ENCODE measurements around the gene HS6ST1.

HS6ST1 gene

DNA sequence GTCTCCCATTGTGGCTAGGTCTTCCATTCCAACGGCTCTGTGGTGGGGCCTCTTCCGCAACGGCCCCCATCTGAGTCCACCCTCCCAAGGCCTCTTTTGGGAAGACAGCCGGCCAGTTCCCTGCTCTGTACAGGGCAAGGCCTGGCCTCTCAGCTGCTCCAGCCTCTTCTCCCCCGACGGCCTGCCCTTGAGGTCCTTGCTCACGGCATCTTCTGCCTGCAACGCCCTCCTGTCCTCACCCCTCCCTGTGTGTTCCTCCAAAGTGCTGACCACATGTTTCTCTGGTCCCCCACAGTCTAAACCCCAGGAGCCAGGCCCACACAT lies 16.0 kb downstream of the HS6ST1 start:
- TF ChIP-seq CSDC2 (CRISPR knock-in tag; IDR thresholded peaks at IDR 0.05) (no peak), TOX (CRISPR knock-in tag; IDR thresholded peaks at IDR 0.05; ENCODE audit: borderline replicate concordance) (no peak), CREB5 (CRISPR knock-in tag; IDR thresholded peaks at IDR 0.05; ENCODE audit: low read depth) (no peak), PPARA (CRISPR knock-in tag; IDR thresholded peaks at IDR 0.05; ENCODE audit: borderline replicate concordance) (no peak), ZFP30 (CRISPR knock-in tag; IDR thresholded peaks at IDR 0.05) (no peak), GLIS3 (CRISPR knock-in tag; IDR thresholded peaks at IDR 0.05) (no peak), ZNF8 (CRISPR knock-in tag; IDR thresholded peaks at IDR 0.05) (no peak), POU6F1 (CRISPR knock-in tag; IDR thresholded peaks at IDR 0.05; ENCODE audit: borderline replicate concordance, low read depth) (no peak), ESRRG (CRISPR knock-in tag; IDR thresholded peaks at IDR 0.05) (no peak), OSR1 (CRISPR knock-in tag; IDR thresholded peaks at IDR 0.05) (no peak), CSRNP3 (CRISPR knock-in tag; IDR thresholded peaks at IDR 0.05) (no peak), SNAI2 (CRISPR knock-in tag; IDR thresholded peaks at IDR 0.05) (no peak)
- no peak for ATAC-seq

GRCh38 chr2:128302011-128302743 lies 16.5 kb downstream of the HS6ST1 start:
- ATAC-seq: no peak
- TF ChIP-seq TOX (CRISPR knock-in tag; IDR thresholded peaks at IDR 0.05; ENCODE audit: borderline replicate concordance) (no peak), ZNF70 (CRISPR knock-in tag; IDR thresholded peaks at IDR 0.05) (no peak), ZC3H10 (CRISPR knock-in tag; IDR thresholded peaks at IDR 0.05) (no peak)

GRCh38 chr2:128301501-128301966 lies 17.1 kb downstream of the HS6ST1 start:
- no peak for TF ChIP-seq ISL1 (CRISPR knock-in tag; IDR thresholded peaks at IDR 0.05)
- TF ChIP-seq ZC3H10 (CRISPR knock-in tag; IDR thresholded peaks at IDR 0.05): no peak
- TF ChIP-seq, protein P1, sequence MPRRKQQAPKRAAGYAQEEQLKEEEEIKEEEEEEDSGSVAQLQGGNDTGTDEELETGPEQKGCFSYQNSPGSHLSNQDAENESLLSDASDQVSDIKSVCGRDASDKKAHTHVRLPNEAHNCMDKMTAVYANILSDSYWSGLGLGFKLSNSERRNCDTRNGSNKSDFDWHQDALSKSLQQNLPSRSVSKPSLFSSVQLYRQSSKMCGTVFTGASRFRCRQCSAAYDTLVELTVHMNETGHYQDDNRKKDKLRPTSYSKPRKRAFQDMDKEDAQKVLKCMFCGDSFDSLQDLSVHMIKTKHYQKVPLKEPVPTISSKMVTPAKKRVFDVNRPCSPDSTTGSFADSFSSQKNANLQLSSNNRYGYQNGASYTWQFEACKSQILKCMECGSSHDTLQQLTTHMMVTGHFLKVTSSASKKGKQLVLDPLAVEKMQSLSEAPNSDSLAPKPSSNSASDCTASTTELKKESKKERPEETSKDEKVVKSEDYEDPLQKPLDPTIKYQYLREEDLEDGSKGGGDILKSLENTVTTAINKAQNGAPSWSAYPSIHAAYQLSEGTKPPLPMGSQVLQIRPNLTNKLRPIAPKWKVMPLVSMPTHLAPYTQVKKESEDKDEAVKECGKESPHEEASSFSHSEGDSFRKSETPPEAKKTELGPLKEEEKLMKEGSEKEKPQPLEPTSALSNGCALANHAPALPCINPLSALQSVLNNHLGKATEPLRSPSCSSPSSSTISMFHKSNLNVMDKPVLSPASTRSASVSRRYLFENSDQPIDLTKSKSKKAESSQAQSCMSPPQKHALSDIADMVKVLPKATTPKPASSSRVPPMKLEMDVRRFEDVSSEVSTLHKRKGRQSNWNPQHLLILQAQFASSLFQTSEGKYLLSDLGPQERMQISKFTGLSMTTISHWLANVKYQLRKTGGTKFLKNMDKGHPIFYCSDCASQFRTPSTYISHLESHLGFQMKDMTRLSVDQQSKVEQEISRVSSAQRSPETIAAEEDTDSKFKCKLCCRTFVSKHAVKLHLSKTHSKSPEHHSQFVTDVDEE (CRISPR knock-in tag; IDR thresholded peaks at IDR 0.05): no peak
- no peak for TF ChIP-seq CSDC2 (CRISPR knock-in tag; IDR thresholded peaks at IDR 0.05)
- no peak for TF ChIP-seq ARNTL (CRISPR knock-in tag; IDR thresholded peaks at IDR 0.05; ENCODE audit: borderline replicate concordance, low read depth)
- TF ChIP-seq PATZ1 (CRISPR knock-in tag; IDR thresholded peaks at IDR 0.05; ENCODE audit: borderline replicate concordance): no peak
- peak; percentile 54 for ATAC-seq

- TF ChIP-seq ESRRG (CRISPR knock-in tag; IDR thresholded peaks at IDR 0.05) (no peak), ZNF8 (CRISPR knock-in tag; IDR thresholded peaks at IDR 0.05) (no peak), CREB5 (CRISPR knock-in tag; IDR thresholded peaks at IDR 0.05; ENCODE audit: low read depth) (no peak), SNAI2 (CRISPR knock-in tag; IDR thresholded peaks at IDR 0.05) (no peak), TCF4 (CRISPR knock-in tag; IDR thresholded peaks at IDR 0.05; ENCODE audit: borderline replicate concordance) (no peak), PATZ1 (CRISPR knock-in tag; IDR thresholded peaks at IDR 0.05; ENCODE audit: borderline replicate concordance) (no peak), BACH2 (CRISPR knock-in tag; IDR thresholded peaks at IDR 0.05; ENCODE audit: borderline replicate concordance) (no peak), CSRNP3 (CRISPR knock-in tag; IDR thresholded peaks at IDR 0.05) (no peak), ISL1 (CRISPR knock-in tag; IDR thresholded peaks at IDR 0.05) (no peak), ZC3H10 (CRISPR knock-in tag; IDR thresholded peaks at IDR 0.05) (no peak), ZFP3 (CRISPR knock-in tag; IDR thresholded peaks at IDR 0.05) (no peak), OSR1 (CRISPR knock-in tag; IDR thresholded peaks at IDR 0.05) (no peak), ZFP30 (CRISPR knock-in tag; IDR thresholded peaks at IDR 0.05) (no peak)
- peak; percentile 1; the same call in 2 of the 3 replicates for ATAC-seq
Measured at GRCh38 chr2:128301021-128301420, 17.6 kb downstream of the HS6ST1 start.
